ENCODE data around the gene GBF1.

DNA sequence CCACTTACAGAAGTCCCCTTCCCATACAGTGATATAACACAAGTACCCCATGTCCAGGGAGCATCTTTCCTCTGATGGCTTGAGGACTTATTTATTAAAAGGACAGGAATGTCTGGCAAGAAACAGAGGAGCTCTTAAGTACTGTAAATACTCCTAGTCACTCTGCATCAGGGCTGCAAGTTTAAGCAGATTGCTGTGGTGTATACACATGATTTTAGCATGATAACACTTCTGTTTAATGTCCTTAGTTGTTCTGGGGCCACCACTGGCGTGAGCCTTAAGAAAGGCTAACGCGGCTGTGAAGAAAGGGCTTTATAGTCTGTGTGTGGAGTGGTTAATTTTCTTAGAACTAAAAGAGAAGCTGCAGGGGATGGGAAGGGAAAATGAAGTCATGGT is 65.7 kb downstream of the GBF1 start:
- TF ChIP-seq, protein P1, sequence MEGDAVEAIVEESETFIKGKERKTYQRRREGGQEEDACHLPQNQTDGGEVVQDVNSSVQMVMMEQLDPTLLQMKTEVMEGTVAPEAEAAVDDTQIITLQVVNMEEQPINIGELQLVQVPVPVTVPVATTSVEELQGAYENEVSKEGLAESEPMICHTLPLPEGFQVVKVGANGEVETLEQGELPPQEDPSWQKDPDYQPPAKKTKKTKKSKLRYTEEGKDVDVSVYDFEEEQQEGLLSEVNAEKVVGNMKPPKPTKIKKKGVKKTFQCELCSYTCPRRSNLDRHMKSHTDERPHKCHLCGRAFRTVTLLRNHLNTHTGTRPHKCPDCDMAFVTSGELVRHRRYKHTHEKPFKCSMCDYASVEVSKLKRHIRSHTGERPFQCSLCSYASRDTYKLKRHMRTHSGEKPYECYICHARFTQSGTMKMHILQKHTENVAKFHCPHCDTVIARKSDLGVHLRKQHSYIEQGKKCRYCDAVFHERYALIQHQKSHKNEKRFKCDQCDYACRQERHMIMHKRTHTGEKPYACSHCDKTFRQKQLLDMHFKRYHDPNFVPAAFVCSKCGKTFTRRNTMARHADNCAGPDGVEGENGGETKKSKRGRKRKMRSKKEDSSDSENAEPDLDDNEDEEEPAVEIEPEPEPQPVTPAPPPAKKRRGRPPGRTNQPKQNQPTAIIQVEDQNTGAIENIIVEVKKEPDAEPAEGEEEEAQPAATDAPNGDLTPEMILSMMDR (conservative IDR thresholded peaks at IDR 0.05 in 1 of 2, IDR thresholded peaks at IDR 0.05 in 1 of 2; ENCODE audit: extremely low read depth in 1 of 2, insufficient read depth in 1 of 2, low read depth in 1 of 2, low read length in 2 of 2), result no peak
- no peak for TF ChIP-seq EZH2 (IDR thresholded peaks at IDR 0.05; ENCODE audit: borderline replicate concordance, low read length)

Data from mammary epithelial cell (primary cell).